SW480 (cell line): ENCODE data around the gene TNIP1.

Source experiments
- DNase-seq: peaks from one replicate; pipeline ENCODE4 v3.0.0-alpha.2; 2016; ENCODE audit warnings: low spot score

TNIP1 gene

DNA sequence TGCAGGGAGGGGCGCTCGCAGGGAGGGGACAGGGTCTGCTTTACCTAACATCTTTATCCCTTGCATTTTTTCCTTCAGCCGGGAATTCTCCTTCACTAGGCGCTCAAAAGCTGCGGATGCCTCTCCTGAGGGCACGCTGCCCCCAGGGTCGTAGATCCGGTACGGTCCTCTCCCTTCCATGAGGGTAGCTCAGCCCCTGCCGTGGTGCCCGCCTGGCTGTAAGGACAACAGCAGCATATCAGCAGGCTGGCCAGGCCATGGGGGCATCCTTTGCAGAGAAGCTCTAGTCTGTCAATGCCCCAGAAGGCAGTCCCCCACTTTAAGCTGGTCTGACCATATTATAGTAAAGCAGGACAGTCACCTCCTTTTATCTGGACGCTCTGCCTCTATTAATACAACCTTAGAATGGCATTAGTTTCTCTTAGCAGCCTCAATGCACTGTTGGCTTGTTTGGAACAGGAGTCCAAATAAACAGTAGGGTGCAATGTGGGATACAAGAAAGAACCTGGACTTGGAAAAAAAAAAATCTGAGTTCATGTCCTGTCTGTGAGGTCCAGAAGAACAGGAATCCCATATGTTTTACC, 15.8 kb downstream of the TNIP1 start:
- DNase-seq = no peak

DNA sequence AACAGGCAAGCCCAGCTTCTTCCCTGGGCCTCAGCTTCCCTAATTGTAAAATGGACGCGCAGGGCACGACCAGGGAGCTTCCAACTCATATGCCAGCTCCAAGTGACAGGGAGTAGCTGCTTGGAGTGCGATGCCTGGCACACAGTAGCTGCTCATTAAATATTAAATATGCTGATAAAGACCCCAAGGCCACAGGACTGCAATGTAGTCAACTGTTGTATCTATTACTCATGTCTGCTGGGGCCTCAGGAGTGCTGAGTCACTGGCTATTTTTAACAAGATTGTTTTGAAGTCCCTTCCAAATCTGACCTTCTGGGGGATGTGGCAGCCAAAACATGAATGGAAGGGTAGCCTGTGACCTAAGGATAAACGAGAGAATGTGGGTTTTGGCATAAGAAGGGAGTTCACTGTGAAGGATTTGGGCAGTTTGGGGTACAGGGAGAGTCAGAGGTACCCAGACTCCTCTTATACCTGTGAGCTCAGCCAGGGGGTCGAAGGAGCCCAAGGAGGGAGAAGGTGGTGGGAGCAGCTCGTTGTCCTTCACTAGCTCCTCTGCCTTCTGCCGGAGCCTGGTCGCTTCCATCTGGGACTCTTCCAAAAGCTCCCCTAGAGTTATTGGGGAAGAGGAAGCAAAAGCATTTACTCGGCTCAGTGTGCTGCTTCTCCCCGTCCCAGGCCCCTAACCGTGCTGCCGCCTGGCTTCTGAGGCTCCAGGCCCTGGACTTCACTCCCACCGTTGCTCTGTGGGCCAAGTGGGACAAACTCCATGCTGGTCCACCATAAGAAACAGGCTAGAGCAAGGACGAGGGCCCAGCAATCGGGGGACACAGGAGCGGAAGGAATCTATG, 17.5 kb downstream of the TNIP1 start:
- no peak for DNase-seq

DNA sequence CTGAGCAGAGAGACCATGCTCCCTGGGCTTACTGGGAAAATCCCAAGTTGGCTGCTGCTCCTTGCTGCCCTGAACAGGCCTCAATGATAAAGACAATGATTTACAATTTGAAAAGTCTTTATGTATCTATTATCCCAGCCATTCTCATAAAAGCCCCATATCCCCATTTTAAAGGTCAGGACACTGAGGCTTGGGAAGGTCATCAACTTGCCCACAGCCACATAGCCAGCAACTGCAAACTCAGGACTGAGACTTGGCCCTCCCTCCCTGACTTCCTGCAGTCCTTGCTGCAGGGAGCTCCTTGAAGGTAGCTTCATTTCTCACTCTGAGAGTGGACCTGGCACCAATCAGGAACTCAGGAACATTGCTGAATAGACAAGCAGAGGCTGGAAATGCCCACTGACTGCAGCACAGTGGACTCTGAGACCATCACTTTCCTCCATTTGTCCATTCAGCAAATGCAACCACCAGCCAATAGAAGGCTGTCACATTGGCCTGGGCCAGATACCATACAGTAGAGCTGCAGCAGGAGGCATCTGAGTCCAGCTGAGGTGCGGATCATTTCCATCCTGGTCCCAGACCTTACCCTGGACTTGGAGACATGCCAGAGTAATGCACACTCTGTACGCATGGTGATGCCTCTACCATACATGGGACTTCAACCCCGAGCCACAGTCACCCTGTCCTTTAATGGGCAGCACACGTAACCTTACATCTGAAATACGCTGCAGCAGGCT, 18.3 kb downstream of the TNIP1 start:
- no peak for DNase-seq

DNA sequence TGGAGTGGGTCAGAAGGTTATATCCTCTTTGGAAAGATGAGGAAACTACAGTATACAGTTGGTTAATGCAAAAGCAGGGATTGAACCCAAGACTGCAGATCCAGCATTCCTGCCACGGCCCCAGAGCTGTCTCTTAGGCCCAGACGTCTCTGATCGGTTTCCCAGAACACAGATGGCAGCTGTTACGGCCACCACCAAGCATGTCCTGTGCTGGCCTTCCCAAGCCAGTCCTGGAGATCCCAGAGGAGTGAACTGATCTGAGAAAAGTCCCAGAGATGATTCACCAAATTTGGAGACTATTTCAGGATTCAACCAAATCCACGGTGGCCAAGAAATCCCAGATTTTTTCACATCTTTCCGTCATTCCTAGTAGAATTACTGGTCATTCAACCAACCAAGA, 20.1 kb downstream of the TNIP1 start:
- no peak for DNase-seq

DNA sequence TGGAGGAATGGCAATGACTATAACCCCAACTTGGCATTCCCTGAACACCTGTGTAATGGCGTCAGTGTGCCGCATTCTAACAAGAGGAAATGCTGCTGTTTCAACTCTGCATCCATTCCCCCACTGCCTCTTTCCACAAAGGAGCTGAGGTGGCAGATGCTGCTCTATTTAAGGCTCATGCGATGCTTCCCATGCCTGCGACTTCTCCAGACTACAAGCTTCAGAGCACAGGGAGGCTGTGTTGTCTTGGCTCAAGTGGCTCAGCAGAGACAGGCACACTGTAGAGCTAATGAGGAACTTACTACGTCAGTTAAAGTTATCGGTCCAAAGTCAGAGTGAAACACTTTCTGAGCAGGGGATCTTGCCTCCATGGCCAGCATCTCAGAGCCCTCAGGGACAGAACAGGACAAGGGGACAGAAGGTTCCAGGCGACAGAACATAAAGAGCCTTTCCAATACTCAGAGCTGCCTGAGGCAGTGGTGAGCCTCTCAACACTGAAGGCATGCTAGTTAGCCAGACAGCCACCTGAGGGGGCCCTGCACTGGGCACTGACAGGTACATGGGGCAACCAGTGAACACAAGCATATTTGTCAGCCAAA, 21.8 kb downstream of the TNIP1 start:
- DNase-seq = no peak

DNA sequence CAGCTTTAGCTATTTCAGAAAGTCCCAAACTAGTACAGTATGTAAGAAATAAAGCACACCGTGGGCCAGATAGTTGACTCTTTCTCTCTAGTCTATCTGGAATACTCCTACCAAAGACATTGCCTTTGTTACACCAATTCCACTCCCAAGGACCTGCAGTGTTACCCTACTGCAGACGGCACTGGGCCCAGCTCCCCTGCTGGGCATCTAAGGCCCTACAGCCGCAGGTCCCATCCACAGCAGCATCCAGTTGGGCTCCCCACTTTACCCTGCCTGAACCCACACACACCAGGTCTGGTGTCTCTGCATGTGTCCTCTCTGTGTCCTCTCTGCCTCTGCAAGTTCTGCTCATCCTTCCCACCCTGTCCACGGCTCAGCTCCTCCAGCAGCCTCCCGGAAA, 22.5 kb downstream of the TNIP1 start:
- no peak for DNase-seq

DNA sequence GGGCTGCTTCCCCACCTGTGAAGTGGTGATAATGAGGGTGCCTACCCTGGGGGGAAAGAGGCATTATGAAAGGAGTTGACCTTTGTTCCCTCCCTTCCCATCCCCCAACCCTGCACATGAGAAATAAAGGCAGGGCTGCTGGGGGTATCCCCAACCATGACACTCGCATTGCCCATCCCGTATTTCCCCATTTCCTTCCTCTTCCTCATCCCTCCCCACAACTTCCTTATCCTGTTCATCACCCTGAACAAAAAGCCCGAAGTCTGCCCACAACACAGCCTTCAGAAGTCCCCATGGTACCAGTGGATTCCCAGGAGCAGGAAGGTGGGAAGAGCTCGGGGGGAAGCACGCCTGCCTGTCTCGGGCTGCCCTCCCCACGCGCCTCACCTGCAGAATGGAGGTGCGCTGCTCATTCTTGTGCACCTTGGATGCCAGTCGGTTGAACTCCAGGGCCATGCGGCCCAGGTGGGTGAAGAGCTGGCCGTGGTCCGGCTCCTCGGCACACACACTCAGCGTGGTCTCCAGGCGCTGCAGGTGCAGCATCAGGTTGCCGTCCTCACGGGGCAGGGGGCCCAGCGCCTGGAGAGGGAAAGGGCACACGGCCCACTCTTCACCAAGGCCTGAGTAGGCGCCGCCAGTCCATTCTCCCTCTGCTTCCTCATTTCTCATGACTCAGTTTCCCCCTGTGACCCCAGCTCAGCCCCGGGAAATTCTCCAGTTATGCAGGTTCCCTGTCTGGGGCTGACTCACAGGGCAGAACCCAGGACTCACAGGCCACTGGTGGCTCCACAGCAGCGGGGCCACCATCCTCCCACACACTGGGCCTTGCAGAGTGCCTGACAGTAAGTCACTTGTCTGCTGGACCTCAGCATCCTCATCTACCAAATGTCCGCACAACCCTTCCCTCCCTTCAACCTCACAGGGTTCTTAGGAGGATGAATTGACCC, 24.2 kb downstream of the TNIP1 start:
- no peak for DNase-seq

DNA sequence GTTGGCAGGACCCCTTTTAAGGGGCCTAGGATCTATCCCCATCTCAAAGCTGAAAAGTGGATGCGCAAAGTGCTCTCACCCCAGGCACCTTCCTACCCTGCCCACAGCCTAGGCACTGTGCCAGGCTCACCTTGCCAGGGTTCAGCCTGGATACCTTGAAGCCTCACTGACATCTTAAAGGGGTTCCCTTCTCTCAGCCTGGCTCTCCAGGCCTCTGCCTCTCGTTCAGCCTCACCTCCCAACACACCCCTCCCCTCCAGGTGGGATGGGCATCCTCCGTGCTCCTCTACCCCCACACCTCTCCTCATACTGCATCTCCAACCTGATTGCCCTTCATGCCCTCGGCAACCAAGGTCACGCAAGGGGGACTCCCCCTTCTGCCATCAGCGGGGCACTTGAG, 25.5 kb downstream of the TNIP1 start:
- no peak for DNase-seq

DNA sequence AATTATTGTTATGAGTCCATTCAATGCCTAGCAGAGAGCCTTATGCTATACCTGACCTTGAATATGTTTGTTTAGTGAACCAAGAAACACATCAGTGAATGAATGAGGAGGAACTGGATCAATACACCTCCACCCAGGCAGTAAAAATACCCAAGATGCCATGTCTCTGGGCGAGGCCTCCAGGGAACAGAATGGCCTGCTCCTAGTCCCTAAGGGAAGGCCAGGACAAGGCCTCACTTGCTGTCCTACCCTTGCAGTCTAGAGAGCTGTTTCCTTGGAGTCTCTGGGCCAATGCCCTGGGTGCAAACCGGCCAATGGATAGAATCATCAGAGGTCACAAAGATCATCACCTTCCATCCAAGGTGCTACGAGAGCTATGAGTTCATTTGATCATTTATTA, 26.1 kb downstream of the TNIP1 start:
- DNase-seq = peak; percentile 69

DNA sequence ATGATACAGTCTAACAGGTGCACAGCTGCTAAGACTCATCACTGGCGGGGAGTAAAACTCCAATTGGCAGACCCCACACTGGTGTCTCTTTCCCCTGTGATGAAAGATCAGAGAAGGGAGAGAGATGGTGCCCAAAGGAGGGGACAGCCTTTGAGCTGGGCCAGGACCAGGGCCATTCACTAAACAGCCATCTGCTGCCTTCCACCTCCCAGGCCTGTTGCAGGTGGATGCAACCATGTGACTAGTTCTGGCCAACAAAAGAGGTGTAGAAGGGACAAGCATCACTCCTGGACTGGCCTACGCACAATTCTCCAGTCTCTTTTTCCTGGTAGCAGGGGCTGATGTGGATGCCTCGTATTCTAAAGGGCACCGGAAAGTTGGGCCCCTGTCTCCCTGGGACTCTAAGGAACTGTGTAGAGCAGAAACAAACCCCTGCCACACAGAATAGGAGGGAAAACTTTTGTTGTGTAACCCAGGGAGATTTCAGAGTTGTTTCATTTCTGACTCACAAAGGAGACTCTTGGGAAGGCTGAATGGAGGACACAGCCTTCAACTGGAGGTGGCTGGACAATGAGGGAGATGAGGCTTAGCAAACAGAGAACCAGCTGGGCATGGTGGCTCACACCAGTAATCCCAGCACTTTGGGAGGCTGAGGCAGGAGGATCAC, 26.9 kb downstream of the TNIP1 start:
- DNase-seq = no peak

DNA sequence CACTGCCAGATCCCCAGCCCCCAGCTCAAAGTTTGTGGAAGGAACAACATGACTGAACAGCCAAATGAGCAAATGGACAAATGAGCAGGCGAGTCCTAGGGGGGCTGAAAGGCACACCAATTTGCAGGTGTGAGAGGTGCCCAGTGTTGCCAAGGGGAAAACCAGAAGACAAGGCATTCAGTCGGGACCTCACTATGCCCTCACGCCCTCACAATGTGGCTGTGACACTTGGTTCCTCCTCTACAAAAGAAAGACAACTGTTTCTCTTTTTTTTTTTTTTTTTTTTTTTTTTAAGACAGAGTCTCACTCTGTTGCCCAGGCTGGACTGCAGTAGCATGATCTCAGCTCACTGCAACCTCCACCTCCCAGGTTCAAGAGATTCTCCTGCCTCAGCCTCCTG, 28.0 kb downstream of the TNIP1 start:
- DNase-seq = no peak

DNA sequence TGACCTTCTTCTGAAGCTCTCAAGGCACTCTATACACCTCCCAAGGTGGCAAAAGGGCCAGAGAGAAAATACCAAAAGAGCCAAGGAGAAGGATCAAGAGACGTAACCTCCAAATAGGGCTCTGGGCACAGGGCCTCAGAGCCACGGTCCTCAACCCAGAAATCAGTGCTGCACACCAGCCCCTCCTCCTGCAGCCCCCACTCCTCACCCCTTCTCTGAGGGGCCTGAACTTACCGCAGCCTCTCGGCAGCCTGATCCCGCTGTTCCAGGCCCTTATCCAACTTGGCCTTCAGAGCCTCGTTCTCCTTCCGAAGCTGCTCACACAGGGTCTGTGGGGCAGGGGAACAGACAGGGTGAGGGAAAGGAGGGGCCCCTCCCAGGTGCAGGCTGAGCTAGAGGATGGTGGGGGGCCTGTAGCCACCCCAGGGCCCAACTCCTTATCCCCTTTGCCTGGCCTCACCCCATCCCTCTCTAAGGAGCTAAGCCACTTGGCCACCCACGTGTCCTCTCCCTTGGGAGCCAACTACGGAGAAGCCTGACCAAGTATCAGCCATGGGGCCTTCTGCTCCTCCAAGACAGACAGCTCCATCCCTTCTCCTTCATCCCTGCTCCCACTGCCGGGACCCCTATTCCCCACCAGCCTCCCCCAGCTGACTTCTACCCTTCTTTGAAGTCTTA, 28.8 kb downstream of the TNIP1 start:
- no peak for DNase-seq

DNA sequence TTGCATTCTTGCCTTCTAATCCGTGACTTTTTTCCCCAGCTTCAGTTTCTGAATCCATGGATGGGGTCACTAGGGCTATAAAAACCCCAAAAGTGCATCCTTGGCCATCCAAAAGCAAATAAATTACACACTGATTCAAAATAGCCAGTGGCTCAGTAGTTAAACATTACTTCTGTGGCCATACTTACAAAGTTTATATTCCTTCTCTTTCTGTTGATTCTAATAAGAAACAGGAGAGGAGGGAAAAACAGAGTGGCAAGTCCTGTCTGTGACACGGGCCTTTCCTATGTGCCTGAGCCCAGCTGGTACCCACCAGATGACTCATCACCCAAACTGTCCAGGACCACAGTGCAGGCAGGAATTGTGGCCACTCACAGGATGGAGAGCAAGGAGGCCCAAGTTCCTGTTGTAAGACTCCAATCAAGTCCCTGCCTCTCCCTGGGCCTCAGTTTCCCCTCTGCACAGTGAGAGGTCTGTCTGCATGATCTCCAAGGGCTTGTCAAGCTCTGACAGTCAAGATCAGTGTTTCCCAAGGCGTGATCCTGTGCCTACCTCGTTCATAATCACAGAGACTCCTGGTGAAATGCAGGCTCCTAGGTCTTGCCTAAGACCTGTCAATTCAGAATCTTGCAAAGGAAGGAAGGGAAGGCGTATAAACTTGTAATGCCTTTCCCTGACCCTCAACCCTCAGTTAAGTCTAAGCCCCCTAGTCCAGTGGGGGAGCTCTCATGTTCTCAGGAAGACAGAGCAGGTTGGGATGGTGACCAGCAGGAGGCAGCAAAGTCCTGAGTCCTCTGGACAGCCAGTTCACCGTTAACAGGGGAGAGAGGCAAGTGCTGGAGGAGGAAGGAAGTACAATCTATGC, 29.5 kb downstream of the TNIP1 start:
- DNase-seq = peak; percentile 72

DNA sequence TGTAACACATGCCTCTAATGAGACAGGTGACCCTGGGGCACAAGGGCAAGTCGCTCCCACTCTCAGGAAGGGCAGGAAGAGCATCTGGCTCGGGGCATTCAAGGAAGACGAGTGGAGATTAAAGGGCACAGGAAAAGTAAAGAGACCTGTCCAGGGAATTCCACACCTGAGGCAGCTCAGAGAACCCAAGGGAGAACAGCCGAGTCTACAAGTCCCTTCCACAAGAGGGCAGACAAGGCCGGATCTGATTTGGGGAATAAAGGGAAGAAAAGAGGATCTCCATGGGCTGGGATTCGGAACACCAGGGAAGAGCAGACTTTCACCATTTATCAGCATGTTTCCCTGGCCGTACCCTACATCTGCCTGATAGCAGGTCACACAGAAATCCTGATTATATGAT, 32.3 kb downstream of the TNIP1 start:
- DNase-seq = no peak

DNA sequence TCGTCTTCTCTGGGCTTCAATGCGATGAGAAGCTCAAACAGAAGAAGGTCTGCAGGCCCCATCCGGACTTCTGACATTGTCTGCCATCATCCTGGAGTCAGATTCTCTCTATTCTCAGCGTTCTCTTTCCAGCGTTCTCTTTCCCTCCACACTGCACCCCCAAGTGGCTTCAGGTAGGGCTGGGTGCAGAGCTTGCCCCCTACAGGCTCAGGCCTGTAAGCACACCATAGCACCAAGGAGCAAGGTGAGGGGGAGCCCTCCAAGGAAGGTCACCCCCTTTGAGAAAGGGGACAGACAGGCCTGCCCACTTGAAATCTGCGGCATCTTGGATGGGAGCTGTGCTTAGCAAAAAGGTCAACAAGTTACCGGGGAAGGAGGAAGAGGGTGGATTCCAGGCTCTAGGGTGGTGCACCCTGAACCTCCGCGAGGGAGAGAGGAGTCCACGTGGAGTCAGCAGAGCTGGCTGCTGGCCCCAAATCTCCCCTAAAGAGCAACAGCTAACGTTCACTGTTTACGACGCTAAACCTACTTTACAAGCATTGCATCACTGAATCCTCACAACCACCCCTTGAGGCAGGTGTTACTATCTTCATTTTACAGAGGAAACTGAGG, 32.9 kb downstream of the TNIP1 start:
- no peak for DNase-seq

DNA sequence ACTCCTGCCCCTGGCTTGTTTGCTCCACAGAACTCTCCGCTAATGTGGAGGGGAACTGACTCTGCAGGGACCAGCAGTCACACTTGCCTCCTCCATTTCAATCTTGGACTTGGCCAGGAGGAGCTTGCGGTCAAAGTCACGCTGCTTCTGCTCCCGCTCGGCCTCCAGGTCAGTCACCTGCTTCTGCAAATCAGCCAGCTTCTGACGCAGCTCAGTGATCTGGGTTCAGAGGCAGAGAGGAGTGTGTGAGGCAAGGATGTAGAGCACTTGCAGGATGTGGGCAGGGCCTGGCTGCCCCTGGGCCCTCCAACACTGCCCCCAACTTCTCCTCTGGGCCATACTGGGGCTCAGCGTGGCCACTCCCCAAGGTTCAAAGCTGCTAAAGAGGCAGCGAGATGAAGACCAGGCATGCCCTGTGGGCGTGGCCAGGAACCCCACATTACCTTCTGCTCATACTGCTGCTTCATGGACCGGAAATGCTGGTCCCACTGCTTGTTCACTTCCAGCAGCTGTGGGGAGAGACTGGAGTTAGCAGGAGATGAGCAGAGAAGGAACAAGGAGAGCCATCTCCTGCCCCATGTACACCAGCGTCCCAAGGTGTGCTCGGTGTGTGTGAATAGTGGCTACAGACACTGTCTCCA, 38.3 kb downstream of the TNIP1 start:
- DNase-seq = no peak

DNA sequence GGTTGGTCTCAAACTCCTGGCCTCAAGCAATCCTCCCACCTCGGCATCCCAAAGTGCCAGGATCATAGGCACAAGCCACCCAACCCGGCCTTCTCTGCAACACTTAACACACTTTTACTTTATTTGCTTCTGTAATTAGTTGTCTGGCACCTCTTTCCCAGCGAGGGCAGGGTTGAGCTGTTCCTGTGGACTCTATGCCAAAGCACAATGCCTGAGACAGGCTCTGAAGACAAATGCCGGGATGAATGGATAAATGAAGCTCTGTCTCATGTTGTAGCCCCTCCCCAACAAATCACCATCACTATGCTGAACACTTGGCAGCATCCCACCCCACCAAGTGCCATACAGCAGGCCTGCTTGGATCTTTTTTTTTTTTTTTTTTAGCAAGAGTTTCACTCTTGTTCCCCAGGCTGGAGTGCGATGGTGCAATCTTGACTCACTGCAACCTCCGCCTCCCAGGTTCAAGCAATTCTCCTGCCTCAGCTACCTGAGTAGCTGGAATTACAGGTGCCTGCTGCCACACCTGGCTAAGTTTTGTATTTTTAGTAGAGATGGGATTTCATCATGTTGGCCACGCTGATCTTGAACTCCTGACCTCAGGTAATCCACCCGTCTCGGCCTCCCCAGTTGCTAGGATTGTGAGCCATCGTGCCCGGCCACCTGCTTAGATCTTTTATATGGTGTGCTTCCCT, 39.1 kb downstream of the TNIP1 start:
- DNase-seq = no peak

DNA sequence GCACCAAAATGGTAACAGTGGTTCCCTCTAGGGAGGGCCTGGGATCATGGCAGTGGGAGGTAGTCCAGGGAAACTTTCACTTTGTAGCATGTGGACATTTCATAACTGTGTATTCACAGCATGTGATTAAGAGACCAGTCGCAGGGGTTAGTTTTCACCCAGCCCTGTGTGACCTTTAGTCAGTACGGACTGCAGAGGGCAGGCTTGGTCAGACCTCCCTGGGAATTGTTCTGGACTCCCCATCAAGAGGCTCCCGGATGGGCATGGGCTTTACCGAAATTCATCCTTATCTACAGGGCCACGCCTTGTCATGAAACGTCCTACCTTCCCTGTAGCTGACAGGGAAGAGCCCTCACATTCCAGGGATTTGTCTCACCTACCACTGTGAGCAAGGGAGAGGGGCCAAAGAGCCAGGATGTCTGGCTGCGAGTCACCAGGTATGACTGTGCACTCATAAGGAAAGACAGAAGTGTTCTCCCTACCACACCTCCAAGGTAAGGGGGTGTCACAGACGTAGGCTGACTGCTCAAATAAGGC, 40.6 kb downstream of the TNIP1 start:
- DNase-seq = peak; percentile 74
